Head of caudate nucleus (tissue), 42 donors: Measurements from ENCODE around the gene GOLGA6A.

Experiments
- DNase-seq, 42 donors: peaks; one replicate each; pipeline versions ENCODE4 v3.0.0 to v3.0.0-alpha.2; 2020 to 2021; ENCODE audit warnings: mixed read lengths in 7 of 42
- intact Hi-C: fragments of 100-400 bp; cut with DNase I; formaldehyde crosslinking; loops from one replicate; pipeline ENCODE4 v1.15.0; 2022

The GOLGA6A gene

GRCh38 chr15:74022706-74023470, 59.5 kb downstream of the GOLGA6A start:
- DNase-seq = peak in 1 of 42 donors; percentile 15
- intact Hi-C loops = no loop called here
